Upper lobe of right lung (tissue), 1 donor: ENCODE measurements around the gene TGM2. TPM values are rescaled to one million over a fixed set of nuclear protein-coding genes. Genes with fewer than 3 reads are reported as not detected.
A peak's percentile ranks its signal among the peaks of the same experiment; 100 is the strongest.

Experiments used
- ATAC-seq: fragments of 200-7000 bp; cut with Tn5 transposase; one replicate; pipeline ENCODE4 v1.9.1; 2020; ENCODE audit warnings: mild to moderate bottlenecking, moderate library complexity
- DNase-seq: peaks from one replicate; pipeline ENCODE4 v3.0.0-alpha.2; 2020
- H3K27ac ChIP-seq: fragments of 200-600 bp; one replicate; pipeline ENCODE4 v1.8.0; 2022
- H3K27me3 ChIP-seq: fragments of 200-600 bp; one replicate; pipeline ENCODE4 v1.8.0; 2022; ENCODE audit warnings: mild to moderate bottlenecking
- H3K36me3 ChIP-seq: fragments of 200-600 bp; one replicate; pipeline ENCODE4 v1.8.0; 2022
- H3K4me1 ChIP-seq: fragments of 200-600 bp; one replicate; pipeline ENCODE4 v1.8.0; 2022
- H3K4me3 ChIP-seq: fragments of 200-600 bp; one replicate; pipeline ENCODE4 v1.8.0; 2022; ENCODE audit warnings: mild to moderate bottlenecking
- H3K9me3 ChIP-seq: fragments of 200-600 bp; one replicate; pipeline ENCODE4 v1.8.0; 2022
- CTCF ChIP-seq: fragments of 200-600 bp; IDR thresholded peaks from one replicate; pipeline ENCODE4 v1.8.0; 2022; ENCODE audit warnings: antibody characterized with exemption
- intact Hi-C: fragments of 100-400 bp; cut with DNase I; formaldehyde crosslinking; loops from one replicate; pipeline ENCODE4 v1.11.0; 2022
- total RNA-seq: library from RNA; stranded (reverse); fragmentation: NEBNext Ultra II Directional; extraction: Animal tissue kit (Norgen Biotek cat#: 25700); gene quantifications from one replicate; pipeline ENCODE4 v1.2.1, GENCODE V29; 2021
- donor health status: DM: no; HTN: yes; CAD: no; lungs with severe emphysema.

TGM2 gene
- total RNA-seq, 1 donor from 2014 or later: 562 TPM

- DNase-seq: peak; percentile 16
- no peaks in the 10 kb centered on the region for H3K9me3 ChIP-seq
- H3K27me3 ChIP-seq: no peaks in the 10 kb centered on the region
- H3K27ac ChIP-seq: peak overlapping the region; percentile 51
- intact Hi-C loops: no loop called here
- TF ChIP-seq CTCF: no peak
- peaks cover 68% of the 10 kb centered on the region for H3K36me3 ChIP-seq
- no peak for ATAC-seq
- peaks cover 9% of the 10 kb centered on the region for H3K4me1 ChIP-seq
- no peak overlapping the region for H3K4me3 ChIP-seq
Observed at GRCh38 chr20:38133680-38134426, 31.2 kb downstream of the TGM2 start.

- no peak overlapping the region for H3K4me3 ChIP-seq
- DNase-seq (peak; percentile 32), ATAC-seq (no peak)
- H3K27me3 ChIP-seq: no peaks in the 10 kb centered on the region
- TF ChIP-seq CTCF: no peak
- no peak overlapping the region for H3K27ac ChIP-seq
- H3K36me3 ChIP-seq: peaks cover 59% of the 10 kb centered on the region
- peaks cover 9% of the 10 kb centered on the region for H3K4me1 ChIP-seq
- intact Hi-C loops: no loop called here
- no peaks in the 10 kb centered on the region for H3K9me3 ChIP-seq
Observed at GRCh38 chr20:38132910-38133501, 32.1 kb downstream of the TGM2 start.

- Histone ChIP-seq H3K4me3 (no peak overlapping the region), H3K36me3 (peaks cover 53% of the 10 kb centered on the region), H3K4me1 (peaks cover 9% of the 10 kb centered on the region), H3K9me3 (no peaks in the 10 kb centered on the region), H3K27me3 (no peaks in the 10 kb centered on the region), H3K27ac (no peak overlapping the region)
- no peak for ATAC-seq
- intact Hi-C loops: no loop called here
- peak; percentile 46 for DNase-seq
- no peak for TF ChIP-seq CTCF
Observed at GRCh38 chr20:38132156-38132909, 32.7 kb downstream of the TGM2 start.

GRCh38 chr20:38131588-38132121 is 33.4 kb downstream of the TGM2 start:
- TF ChIP-seq CTCF: no peak
- intact Hi-C loops: no loop called here
- DNase-seq (peak; percentile 12), ATAC-seq (no peak)
- Histone ChIP-seq H3K27me3 (no peaks in the 10 kb centered on the region), H3K4me3 (no peak overlapping the region), H3K4me1 (peaks cover 12% of the 10 kb centered on the region), H3K27ac (no peak overlapping the region), H3K9me3 (no peaks in the 10 kb centered on the region), H3K36me3 (peaks cover 47% of the 10 kb centered on the region)

- Histone ChIP-seq H3K27ac (no peak overlapping the region), H3K27me3 (no peaks in the 10 kb centered on the region), H3K36me3 (peaks cover 40% of the 10 kb centered on the region), H3K4me3 (no peak overlapping the region), H3K9me3 (no peaks in the 10 kb centered on the region), H3K4me1 (peaks cover 17% of the 10 kb centered on the region)
- no peak for TF ChIP-seq CTCF
- DNase-seq: peak; percentile 49
- no peak for ATAC-seq
- intact Hi-C loops: no loop called here
Observed at GRCh38 chr20:38130687-38131587, 34.1 kb downstream of the TGM2 start.
